GM19351 (cell line): ENCODE measurements around the gene PLXNA1.
A peak's percentile ranks its signal among the peaks of the same experiment; 100 is the strongest.

Source experiments
- ATAC-seq: cut with Tn5 transposase; IDR thresholded peaks from one replicate; pipeline ENCODE4 v1.9.1; 2021; ENCODE audit warnings: mild to moderate bottlenecking, moderate library complexity; ENCODE audit not compliant: unreplicated experiment

Gene PLXNA1

DNA sequence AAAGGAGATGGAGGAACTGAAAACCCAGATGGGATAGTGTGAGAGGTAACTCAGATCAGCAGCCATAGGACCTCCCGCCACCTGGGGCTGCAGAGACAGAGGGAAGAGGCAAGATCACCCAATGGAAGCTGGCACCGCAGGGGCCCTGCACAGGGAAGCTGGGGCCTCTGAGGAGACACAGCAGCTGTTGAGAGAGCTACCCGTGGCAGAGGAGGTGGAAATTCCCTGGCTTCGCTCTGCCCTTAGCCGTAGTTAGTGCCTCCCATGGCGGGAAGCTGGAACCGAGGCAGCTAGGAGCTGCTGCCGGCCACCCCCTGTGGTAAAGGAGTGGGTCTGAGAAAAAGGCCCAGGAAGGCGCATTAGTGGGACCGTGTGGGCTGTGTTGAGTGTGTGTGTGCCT lies 18.0 kb upstream of the PLXNA1 start:
- ATAC-seq = no peak

- no peak for ATAC-seq
Measured at GRCh38 chr3:126965526-126966080, 17.3 kb upstream of the PLXNA1 start.

DNA sequence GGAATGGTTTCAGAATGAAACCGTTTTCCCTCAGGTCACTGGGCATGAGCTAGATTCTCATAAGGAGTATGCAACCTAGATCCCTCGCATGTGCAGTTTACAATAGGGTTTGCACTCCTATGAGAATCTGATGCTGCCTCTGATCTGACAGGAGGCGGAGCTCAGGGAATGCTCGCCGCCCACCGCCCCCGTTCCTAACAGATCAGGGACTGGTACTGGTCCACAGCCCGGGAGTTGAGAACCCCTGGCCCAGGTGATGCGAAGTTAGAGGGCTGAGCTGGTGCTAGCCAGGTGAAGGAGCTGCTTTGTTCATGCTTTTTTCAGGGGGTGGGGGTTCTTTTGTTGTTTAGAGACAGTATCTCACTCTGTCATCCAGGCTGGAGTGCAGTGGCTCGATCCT lies 15.5 kb upstream of the PLXNA1 start:
- ATAC-seq = no peak

DNA sequence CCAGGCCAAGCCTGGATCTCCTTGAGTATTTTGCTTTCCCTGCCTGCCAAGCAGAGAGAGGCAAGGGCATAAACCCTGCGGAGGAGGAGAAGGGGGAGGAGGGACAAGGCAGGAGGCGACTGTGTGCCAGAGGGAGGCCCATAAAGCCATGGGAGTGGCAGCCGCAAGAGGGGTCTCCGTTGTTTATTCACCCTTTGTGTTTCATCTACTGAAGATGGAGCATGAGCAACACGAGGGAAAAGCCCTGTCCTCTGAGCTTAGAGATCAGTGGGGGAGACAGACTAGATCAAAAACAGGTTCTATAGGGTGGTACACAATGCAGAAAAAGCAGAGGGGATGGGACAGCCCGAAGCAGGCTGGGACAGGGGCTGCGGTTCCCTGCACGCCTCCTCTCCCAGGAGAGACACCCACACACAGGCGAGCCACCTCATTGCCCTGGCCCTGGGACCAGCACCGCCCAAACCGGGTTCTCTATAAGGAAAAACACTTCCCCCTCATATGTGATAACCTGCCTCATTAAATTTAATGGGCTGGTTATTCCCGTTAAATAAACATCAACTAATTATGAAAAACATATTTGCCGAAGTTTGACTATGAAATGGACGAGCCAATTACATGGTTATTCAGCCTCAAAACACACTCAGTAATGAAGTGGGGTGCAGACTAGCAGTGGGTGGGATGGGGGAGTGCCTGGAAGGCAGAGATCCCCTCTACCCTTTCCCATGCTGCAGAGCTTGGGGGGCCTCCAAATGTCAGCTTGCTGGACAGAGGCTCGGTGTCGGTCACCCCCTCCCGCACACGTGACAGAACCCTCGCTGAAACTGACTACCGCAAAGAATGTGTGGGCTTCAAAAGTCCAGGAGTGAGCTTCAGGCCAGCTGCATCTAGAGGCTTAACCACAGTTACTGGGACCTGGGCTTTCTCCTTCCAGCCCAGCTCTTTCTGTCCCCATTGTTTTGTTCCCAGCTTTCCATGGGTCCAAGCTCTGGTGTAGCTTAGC lies 14.2 kb upstream of the PLXNA1 start:
- no peak for ATAC-seq

- ATAC-seq = no peak
Measured at GRCh38 chr3:126969586-126969985, 13.3 kb upstream of the PLXNA1 start.

DNA sequence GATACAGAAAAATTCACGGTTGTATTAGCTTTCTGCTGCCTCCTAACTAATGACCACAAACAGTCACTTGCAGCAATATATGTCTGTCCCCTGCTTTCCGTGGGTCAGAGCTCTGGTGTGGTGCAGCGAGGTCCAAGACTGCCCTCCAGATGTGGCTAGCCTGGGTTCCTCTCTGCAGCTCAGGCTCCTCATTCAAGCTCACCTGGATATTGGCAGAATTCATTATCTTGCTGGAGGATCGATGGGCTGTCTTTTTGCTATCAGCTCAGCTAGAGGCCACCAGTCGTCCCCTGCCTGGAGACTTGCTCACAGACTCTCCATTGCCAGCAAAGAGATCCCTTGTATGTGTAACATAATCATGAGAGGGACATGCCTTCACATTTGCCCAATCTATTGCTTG lies 12.8 kb upstream of the PLXNA1 start:
- no peak for ATAC-seq

- no peak for ATAC-seq
Measured at GRCh38 chr3:126970921-126971320, 12.0 kb upstream of the PLXNA1 start.

- no peak for ATAC-seq
Measured at GRCh38 chr3:126971891-126972351, 11.0 kb upstream of the PLXNA1 start.

DNA sequence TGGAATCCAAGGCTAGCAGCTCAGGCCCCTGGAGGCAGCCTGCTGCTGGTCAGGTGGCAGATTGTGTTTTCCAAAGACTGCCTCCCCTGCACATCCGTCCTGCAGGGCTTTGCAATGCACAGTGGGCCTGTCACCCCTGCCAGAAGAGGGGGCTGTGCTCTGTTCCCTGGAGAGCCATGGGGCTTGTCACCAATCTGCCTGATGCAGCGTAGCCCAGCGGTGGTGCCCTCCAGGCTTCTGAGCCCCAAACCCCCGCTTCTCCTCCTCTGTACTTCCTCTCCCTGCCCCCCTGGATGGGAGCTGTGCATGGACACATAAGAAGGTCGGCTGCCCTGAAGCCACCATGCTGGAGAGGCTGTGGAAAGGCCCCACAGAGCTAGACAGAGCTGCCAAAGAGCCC lies 10.0 kb upstream of the PLXNA1 start:
- ATAC-seq = no peak

GRCh38 chr3:126973814-126974213 lies 9.1 kb upstream of the PLXNA1 start:
- ATAC-seq = no peak

GRCh38 chr3:126974756-126975155 lies 8.2 kb upstream of the PLXNA1 start:
- no peak for ATAC-seq

DNA sequence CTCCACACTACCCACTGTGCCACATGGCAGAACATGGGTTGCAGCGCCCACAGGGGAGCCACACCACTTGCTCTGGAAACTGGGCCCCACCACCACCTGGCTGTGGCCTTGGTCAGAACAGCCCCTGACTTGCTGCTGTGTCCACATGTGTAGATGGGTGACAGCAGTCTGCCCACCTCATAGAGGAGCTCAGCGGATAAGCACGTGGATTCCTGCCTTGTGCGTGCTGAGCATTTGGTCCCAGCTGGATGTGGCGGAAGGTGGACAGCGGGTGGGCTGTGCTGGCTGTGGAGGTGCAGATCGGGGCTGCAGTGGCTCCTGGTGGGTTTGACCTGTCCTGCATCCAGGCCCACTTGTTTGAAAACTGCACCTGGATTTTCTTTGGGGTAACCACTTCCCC lies 6.0 kb upstream of the PLXNA1 start:
- ATAC-seq = no peak

DNA sequence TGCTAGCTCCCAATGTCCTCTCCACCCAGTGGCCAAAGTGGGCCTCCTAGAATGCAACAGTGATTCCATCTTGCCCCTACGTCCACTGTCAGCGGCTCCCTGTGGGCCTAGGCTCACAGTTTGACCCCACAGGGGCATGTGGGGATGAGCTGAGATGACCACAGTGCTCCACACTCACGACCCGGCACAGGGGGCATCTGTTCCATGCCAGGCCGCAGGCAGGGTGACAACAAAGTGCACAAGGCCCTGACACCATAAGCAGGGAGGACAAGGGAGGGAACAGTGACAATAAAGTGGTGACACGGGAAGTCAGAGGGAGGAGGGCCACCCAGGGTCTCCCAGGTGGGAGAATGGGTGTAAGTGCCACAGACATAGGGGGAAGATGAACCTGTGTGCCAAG lies 5.1 kb upstream of the PLXNA1 start:
- ATAC-seq = no peak

DNA sequence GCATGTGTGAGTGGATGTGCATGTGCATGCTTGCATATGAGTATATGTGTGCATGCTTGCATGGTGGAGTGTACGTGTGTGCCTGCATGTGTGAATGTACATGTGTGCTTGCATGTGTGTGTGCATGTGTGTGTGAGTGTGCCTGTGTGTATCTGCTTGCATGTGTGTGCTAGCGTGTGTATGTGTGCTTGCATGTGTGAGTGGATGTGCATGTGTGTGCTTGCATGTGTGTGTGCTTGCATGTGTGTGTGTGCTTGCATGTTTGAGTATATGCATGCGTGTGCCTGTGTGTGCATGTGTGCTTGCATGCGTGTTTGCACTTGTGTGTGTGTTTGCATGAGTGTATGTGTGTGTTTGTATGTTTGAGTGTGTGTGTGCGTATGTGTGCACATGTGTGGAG lies 4.6 kb upstream of the PLXNA1 start:
- ATAC-seq = no peak

DNA sequence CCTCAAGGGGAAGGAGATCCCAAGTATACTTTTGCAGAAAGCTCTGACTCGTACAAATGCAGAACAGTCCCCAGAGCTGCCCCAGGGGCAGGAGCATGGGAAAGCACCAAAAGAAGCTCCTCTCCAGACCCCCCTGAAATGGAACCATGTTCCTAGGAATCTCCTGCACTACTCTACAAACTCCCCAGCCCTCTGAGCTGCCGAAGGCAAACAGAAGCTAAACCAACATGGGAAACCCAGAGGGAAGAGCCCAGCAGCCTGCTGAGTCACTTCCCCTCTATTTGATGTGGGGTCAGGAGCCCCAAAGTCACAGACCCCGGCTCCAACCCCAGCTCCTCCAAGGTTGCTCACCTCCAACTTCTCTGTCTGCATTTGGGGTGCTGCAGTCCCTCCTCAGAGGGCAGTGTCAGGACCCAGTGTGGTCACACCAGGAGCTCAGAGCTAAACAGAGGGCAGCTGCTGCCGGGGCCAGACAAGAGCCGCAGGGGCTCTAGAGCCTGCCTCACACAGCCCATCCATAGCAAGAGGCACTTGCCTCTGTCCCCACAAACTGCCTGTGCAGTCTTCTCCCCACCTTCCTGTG lies 3.8 kb upstream of the PLXNA1 start:
- ATAC-seq = no peak

GRCh38 chr3:126980266-126980811 lies 2.6 kb upstream of the PLXNA1 start:
- ATAC-seq = no peak

- ATAC-seq = peak; percentile 42
Measured at GRCh38 chr3:126982126-126982470, 817 bp upstream of the PLXNA1 start.

- peak; percentile 3 for ATAC-seq
Measured at GRCh38 chr3:126983276-126983652, 349 bp downstream of the PLXNA1 start.

DNA sequence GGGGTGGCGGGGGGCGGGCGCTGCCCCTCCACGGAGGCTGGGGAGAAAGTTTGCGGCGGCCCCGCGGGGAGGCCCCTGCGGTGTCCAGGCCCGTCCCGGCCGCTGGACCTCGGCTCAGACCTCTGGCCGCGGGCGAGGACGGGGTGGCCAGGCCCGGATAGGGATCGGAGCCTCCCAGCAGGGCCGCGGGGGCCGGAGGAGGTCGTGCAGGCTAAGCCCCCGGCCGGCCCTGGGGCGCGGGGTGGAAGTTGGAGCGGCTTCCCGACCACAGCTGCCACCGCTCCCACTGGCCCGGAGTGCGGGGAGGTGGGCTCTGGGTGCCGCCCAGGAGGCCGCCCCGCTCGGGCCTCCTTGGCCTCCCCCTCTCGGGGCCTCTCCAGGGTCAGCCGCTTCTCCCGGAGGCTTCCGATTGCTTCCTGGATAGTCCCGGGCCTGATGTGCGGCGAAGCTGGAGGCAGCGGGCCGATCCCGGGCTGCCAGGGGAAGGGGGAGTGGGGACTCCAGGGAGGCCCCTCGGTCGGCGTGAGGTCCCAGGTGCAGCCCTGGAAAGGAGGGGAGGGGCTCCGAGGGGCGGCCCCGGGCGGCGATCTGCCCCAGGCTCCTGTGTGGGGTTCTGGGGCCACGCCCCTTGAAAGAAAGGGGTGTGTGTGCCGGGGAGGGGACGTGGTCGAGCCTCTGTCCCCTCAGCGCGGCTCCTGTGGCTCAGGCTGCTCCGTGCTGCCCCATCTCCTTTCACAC lies 907 bp downstream of the PLXNA1 start:
- ATAC-seq = no peak

DNA sequence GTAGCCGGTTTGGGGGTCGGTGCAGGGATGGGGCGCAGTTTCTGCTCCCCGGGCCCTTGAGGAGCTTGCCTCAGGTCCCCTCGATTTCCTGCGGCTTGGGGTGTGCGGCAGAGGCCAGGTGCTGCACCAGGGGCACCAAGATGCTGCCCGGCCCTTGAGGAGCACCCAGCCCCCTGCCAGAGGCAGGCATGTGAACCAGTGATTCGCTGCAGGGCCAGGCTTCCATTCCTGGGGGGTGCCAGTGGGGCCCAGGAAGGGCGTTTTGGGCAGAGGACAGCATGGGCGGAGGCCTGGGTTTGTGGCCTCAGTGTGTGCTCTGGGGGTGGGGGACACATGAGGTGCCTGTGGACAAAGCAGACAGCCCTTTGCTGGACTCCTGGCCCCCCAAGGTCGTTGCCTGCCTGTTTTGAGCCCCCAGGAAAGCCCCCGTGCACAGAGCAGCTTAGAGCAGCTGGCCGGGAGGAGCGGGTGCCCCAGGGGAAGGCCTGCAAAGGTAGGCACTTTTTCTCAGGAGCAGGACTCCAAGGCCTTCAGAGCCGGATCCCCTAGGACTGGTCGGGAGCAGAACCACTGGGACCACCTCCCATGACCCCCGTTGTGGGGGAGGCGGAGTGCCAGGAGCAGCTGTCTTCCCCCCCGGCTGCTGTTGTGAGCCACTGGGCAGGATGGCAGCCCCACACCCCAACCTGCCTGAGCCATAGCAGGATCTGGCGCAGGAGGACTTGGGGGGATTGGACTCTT lies 1.6 kb downstream of the PLXNA1 start:
- ATAC-seq = no peak
